ELF-1 (cell line): ENCODE results near the gene ROBO1.

Experiments used
- DNase-seq: peaks from one replicate; pipeline ENCODE4 v3.0.0-alpha.2; 2016; ENCODE audit warnings: low read depth, low spot score

Gene ROBO1

GRCh38 chr3:79380581-79380980, 387.2 kb downstream of the ROBO1 start:
- DNase-seq = no peak

- DNase-seq = no peak
Observed at GRCh38 chr3:79378064-79378463, 389.7 kb downstream of the ROBO1 start.

GRCh38 chr3:79369306-79369705, 398.5 kb downstream of the ROBO1 start:
- DNase-seq = no peak

GRCh38 chr3:79368403-79368802, 399.4 kb downstream of the ROBO1 start:
- DNase-seq = peak; percentile 68

- DNase-seq = peak; percentile 5
Observed at GRCh38 chr3:79367803-79368202, 400.0 kb downstream of the ROBO1 start.

GRCh38 chr3:79367066-79367465, 400.7 kb downstream of the ROBO1 start:
- no peak for DNase-seq

- DNase-seq = no peak
Observed at GRCh38 chr3:79366414-79366813, 401.4 kb downstream of the ROBO1 start.

GRCh38 chr3:79364784-79365183, 403.0 kb downstream of the ROBO1 start:
- DNase-seq = no peak

- no peak for DNase-seq
Observed at GRCh38 chr3:79362571-79363270, 405.1 kb downstream of the ROBO1 start.

GRCh38 chr3:79361748-79362378, 405.9 kb downstream of the ROBO1 start:
- no peak for DNase-seq

- DNase-seq = no peak
Observed at GRCh38 chr3:79358327-79358726, 409.5 kb downstream of the ROBO1 start.

- DNase-seq = no peak
Observed at GRCh38 chr3:79354179-79354688, 413.6 kb downstream of the ROBO1 start.

- DNase-seq = no peak
Observed at GRCh38 chr3:79351699-79352098, 416.1 kb downstream of the ROBO1 start.

GRCh38 chr3:79344876-79345871, 422.6 kb downstream of the ROBO1 start:
- peak; percentile 40 for DNase-seq

GRCh38 chr3:79341961-79342360, 425.8 kb downstream of the ROBO1 start:
- no peak for DNase-seq

- no peak for DNase-seq
Observed at GRCh38 chr3:79339846-79340245, 428.0 kb downstream of the ROBO1 start.

GRCh38 chr3:79337798-79338197, 430.0 kb downstream of the ROBO1 start:
- no peak for DNase-seq

- DNase-seq = no peak
Observed at GRCh38 chr3:79329154-79329553, 438.6 kb downstream of the ROBO1 start.

- DNase-seq = no peak
Observed at GRCh38 chr3:79326642-79327041, 441.2 kb downstream of the ROBO1 start.

- peak; percentile 3 for DNase-seq
Observed at GRCh38 chr3:79325833-79326383, 441.9 kb downstream of the ROBO1 start.
